Tibial nerve (tissue), 4 donors: ENCODE results near the gene IPO5. TPM values are rescaled to one million over a fixed set of nuclear protein-coding genes. Genes with fewer than 3 reads are reported as not detected.

Experiments
- DNase-seq, 2 donors: peaks; one replicate each; pipeline ENCODE4 v3.0.0-alpha.2; 2019; ENCODE audit warnings: low spot score in 2 of 2
- H3K27ac ChIP-seq, 4 donors: fragments of 200-600 bp; sonication (generic) in 3 of 4; one replicate each; pipeline ENCODE4 v1.5.1; 2017 to 2019; ENCODE audit warnings: mild to moderate bottlenecking in 1 of 4
- H3K27me3 ChIP-seq, 2 donors: fragments of 200-600 bp; sonication (generic) in 1 of 2; one replicate each; pipeline versions ENCODE4 v1.5.1 to v1.6.0; 2017 to 2019
- H3K36me3 ChIP-seq, 3 donors: fragments of 200-600 bp; sonication (generic); one replicate each; pipeline ENCODE4 v1.5.1; 2018 to 2019
- H3K4me1 ChIP-seq, 4 donors: fragments of 200-600 bp; sonication (generic) in 3 of 4; one replicate each; pipeline ENCODE4 v1.5.1; 2017 to 2019
- H3K4me3 ChIP-seq, 4 donors: fragments of 200-600 bp; sonication (generic) in 3 of 4; one replicate each; pipeline ENCODE4 v1.5.1; 2017 to 2019; ENCODE audit warnings: mild to moderate bottlenecking in 1 of 4, moderate library complexity in 1 of 4
- H3K9me3 ChIP-seq, 4 donors: fragments of 200-600 bp; sonication (generic) in 3 of 4; one replicate each; pipeline ENCODE4 v1.5.1; 2017 to 2019
- EP300 ChIP-seq, 2 donors: sonication (generic); formaldehyde crosslinking; IDR thresholded peaks; one replicate each; pipeline ENCODE4 v1.6.1; 2017; ENCODE audit warnings: antibody characterized with exemption in 2 of 2, mild to moderate bottlenecking in 1 of 2
- POLR2A ChIP-seq, 2 donors: fragments of 450-650 bp; IDR thresholded peaks; one replicate each; pipeline ENCODE4 v1.6.1; 2017; ENCODE audit warnings: antibody characterized with exemption in 2 of 2, mild to moderate bottlenecking in 2 of 2, moderate library complexity in 2 of 2
- WGBS, 2 donors: methylation state at CpG; one replicate each; pipeline ENCODE4 v1.1.5; 2018; 5-methylcytosine and 5-hydroxymethylcytosine counted together
- total RNA-seq, 4 donors: library from RNA; depleted of rRNA; stranded (reverse); fragments of >200 nt; gene quantifications; one replicate each; pipeline ENCODE4 v1.1.0, GENCODE V29; 2016
- TF ChIP-seq, protein P1 (sequence below), 5 experiments: fragments of 200-600 bp in 3 of 5; fragments of 450-650 bp in 2 of 5; sonication (generic) in 3 of 5; IDR thresholded peaks; one replicate each; pipeline ENCODE4 v1.5.1; 2016 to 2019; ENCODE audit warnings: antibody characterized with exemption in 5 of 5, mild to moderate bottlenecking in 3 of 5, moderate library complexity in 2 of 5

IPO5 gene
- total RNA-seq, 4 donors from 2014 or later: 117 to 135 (median 120) TPM

GRCh38 chr13:97932647-97933046 lies 20.8 kb upstream of the IPO5 start:
- no peak for DNase-seq
- no peaks in the 10 kb centered on the region for H3K36me3 ChIP-seq
- 85 to 88% methylated on average over 5 of the region's 5 CpGs for WGBS, 2 donors
- H3K4me1 ChIP-seq: peaks cover 0 to 14% (median 1%) of the 10 kb centered on the region in 4 donors
- H3K27ac ChIP-seq: no peak overlapping the region
- H3K4me3 ChIP-seq: no peak overlapping the region
- no peaks in the 10 kb centered on the region for H3K27me3 ChIP-seq
- no peak for TF ChIP-seq EP300 (IDR thresholded peaks at IDR 0.05)
- TF ChIP-seq, protein P1, sequence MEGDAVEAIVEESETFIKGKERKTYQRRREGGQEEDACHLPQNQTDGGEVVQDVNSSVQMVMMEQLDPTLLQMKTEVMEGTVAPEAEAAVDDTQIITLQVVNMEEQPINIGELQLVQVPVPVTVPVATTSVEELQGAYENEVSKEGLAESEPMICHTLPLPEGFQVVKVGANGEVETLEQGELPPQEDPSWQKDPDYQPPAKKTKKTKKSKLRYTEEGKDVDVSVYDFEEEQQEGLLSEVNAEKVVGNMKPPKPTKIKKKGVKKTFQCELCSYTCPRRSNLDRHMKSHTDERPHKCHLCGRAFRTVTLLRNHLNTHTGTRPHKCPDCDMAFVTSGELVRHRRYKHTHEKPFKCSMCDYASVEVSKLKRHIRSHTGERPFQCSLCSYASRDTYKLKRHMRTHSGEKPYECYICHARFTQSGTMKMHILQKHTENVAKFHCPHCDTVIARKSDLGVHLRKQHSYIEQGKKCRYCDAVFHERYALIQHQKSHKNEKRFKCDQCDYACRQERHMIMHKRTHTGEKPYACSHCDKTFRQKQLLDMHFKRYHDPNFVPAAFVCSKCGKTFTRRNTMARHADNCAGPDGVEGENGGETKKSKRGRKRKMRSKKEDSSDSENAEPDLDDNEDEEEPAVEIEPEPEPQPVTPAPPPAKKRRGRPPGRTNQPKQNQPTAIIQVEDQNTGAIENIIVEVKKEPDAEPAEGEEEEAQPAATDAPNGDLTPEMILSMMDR (IDR thresholded peaks at IDR 0.05): no peak
- TF ChIP-seq POLR2A (IDR thresholded peaks at IDR 0.05): no peak
- no peaks in the 10 kb centered on the region for H3K9me3 ChIP-seq

- no peak for DNase-seq
- Histone ChIP-seq H3K4me3 (no peak overlapping the region), H3K4me1 (peaks cover 0 to 15% (median 1%) of the 10 kb centered on the region in 4 donors), H3K27ac (no peak overlapping the region), H3K27me3 (no peaks in the 10 kb centered on the region), H3K9me3 (no peaks in the 10 kb centered on the region), H3K36me3 (no peaks in the 10 kb centered on the region)
- TF ChIP-seq, protein P1 (IDR thresholded peaks at IDR 0.05): no peak
- TF ChIP-seq POLR2A (IDR thresholded peaks at IDR 0.05) (no peak), EP300 (IDR thresholded peaks at IDR 0.05) (no peak)
Measured at GRCh38 chr13:97933776-97934175, 19.7 kb upstream of the IPO5 start.

GRCh38 chr13:97934590-97934989 lies 18.9 kb upstream of the IPO5 start:
- 18 to 37% methylated on average over 5 of the region's 5 CpGs for WGBS, 2 donors
- TF ChIP-seq POLR2A (IDR thresholded peaks at IDR 0.05): no peak
- TF ChIP-seq, protein P1 (IDR thresholded peaks at IDR 0.05): no peak
- TF ChIP-seq EP300 (IDR thresholded peaks at IDR 0.05): no peak

DNA sequence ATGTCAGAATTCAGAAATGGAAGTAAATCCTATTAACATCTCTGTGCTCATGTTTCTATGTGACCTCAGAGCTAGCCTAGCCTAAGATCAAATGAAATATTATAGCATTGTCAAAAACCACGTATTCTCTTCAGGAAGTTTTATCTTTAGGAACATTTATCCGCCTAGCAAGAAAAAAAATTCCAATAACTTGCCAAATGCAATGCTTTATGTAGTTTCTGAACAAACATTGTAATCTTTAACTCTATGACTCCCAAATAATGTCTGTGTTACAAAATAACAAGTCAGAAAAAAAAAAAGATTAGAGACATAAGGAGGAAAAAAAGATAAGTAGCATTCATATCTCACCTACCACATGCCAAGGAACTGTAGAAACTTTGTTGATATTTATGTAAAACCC lies 18.4 kb upstream of the IPO5 start:
- H3K4me3 ChIP-seq: no peak overlapping the region
- no peaks in the 10 kb centered on the region for H3K36me3 ChIP-seq
- TF ChIP-seq EP300 (IDR thresholded peaks at IDR 0.05) (no peak), POLR2A (IDR thresholded peaks at IDR 0.05) (no peak)
- TF ChIP-seq, protein P1 (IDR thresholded peaks at IDR 0.05): no peak
- WGBS, 2 donors: 36 to 37% methylated on average over 2 of the region's 2 CpGs
- peak overlapping the region in 1 of 4 donors; percentile 54 for H3K27ac ChIP-seq
- peaks cover 0 to 19% (median 1%) of the 10 kb centered on the region in 4 donors for H3K4me1 ChIP-seq
- no peak for DNase-seq
- H3K9me3 ChIP-seq: no peaks in the 10 kb centered on the region
- H3K27me3 ChIP-seq: no peaks in the 10 kb centered on the region

More at GRCh38 chr13:97934590-97934989, 18.9 kb upstream of the IPO5 start:
- no peak for DNase-seq
- peaks cover 0 to 19% (median 1%) of the 10 kb centered on the region in 4 donors for H3K4me1 ChIP-seq
- H3K27me3 ChIP-seq: no peaks in the 10 kb centered on the region
- H3K9me3 ChIP-seq: no peaks in the 10 kb centered on the region
- H3K4me3 ChIP-seq: no peak overlapping the region
- peak overlapping the region in 2 of 4 donors; percentile 42 to 54 for H3K27ac ChIP-seq
- no peaks in the 10 kb centered on the region for H3K36me3 ChIP-seq

DNA sequence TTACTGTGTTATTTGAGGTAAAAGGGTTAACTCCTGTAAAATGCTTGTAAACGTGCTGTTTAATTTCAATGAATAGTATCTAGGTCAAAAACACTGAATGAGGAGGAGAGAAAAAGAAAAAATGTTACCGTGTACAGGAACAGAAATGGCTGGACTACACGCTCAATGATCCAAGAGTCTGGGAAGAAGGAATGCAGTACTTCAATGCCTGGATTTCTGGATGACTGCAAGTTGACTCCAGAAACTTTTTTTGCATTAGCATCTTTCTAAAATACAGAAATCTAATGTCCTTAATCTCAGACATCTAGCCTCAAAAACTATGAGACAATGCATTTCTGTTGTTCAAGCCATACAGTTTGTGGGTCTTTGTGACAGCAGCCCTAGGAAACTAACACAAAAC lies 17.4 kb upstream of the IPO5 start:
- Histone ChIP-seq H3K4me3 (no peak overlapping the region), H3K27ac (no peak overlapping the region), H3K36me3 (no peaks in the 10 kb centered on the region), H3K4me1 (peaks cover 0 to 19% (median 1%) of the 10 kb centered on the region in 4 donors), H3K27me3 (no peaks in the 10 kb centered on the region), H3K9me3 (no peaks in the 10 kb centered on the region)
- DNase-seq: no peak
- TF ChIP-seq EP300 (IDR thresholded peaks at IDR 0.05): no peak
- TF ChIP-seq POLR2A (IDR thresholded peaks at IDR 0.05): no peak
- TF ChIP-seq, protein P1 (IDR thresholded peaks at IDR 0.05): no peak
- whole genome bisulfite sequencing, 2 donors: 47 to 50% methylated on average over 3 of the region's 3 CpGs
